GM12878 (cell line): Measurements from ENCODE around the gene SPATA12. TPM values are rescaled to one million over a fixed set of nuclear protein-coding genes. Genes with fewer than 3 reads are reported as not detected.

Experiments used
- ATAC-seq: fragments of 200-7000 bp; cut with Tn5 transposase; 3 replicates; pipeline ENCODE4 v1.9.1; 2020; ENCODE audit warnings: mild to moderate bottlenecking, moderate library complexity
- BruUV-seq: library from RNA; stranded (reverse); fragments of 400-500 nt; replicated peaks from 2 replicates; lab custom pipeline; 2021; lab: Mats Ljungman, UMichigan
- CTCF ChIA-PET: fragments of 300-600 bp; sonication (Branson Sonifier 250); formaldehyde crosslinking; extraction: SDS; loops from one replicate; lab custom pipeline; 2021; ENCODE audit warnings: inconsistent platforms; lab: Yijun Ruan, JAX
- POLR2A ChIA-PET: fragments of 350-600 bp; formaldehyde crosslinking; extraction: SDS; loops from one replicate; lab custom pipeline; 2021; ENCODE audit warnings: inconsistent platforms; lab: Charles Lee
- RAD21 ChIA-PET: fragments of 300-600 bp; sonication (Branson Sonifier 250); formaldehyde crosslinking; loops from one replicate; lab custom pipeline; 2023; ENCODE audit warnings: antibody characterized with exemption; ENCODE audit not compliant: unreplicated experiment; lab: Charles Lee
- SMC1A ChIA-PET: fragments of 300-600 bp; sonication (Branson Sonifier 250); formaldehyde crosslinking; loops from one replicate; lab custom pipeline; 2023; ENCODE audit not compliant: unreplicated experiment, uncharacterized antibody; lab: Charles Lee
- DNase-seq: peaks from one replicate; pipeline ENCODE4 v3.0.0-alpha.2; 2011; ENCODE audit warnings: low read depth, low spot score
- FAIRE-seq: peaks from 3 replicates; lab custom pipeline; 2011; peaks lifted over from hg19 to GRCh38; lab: Jason Lieb, UNC
- H2AFZ ChIP-seq: 2 replicates; pipeline ENCODE4 v1.6.0; 2011; ENCODE audit warnings: low read depth, low read length, control low read depth; ENCODE audit not compliant: control insufficient read depth
- H3K27ac ChIP-seq: 2 replicates; pipeline ENCODE4 v1.5.1; 2011; ENCODE audit warnings: control low read depth; ENCODE audit not compliant: control insufficient read depth, insufficient read depth
- H3K27me3 ChIP-seq, 2 experiments: replicated peaks in 1 of 2; 2 replicates each; pipeline versions ENCODE4 v1.6.0 to v1.6.1; 2011; ENCODE audit warnings: low read length in 1 of 2; ENCODE audit not compliant: control insufficient read depth in 2 of 2, insufficient read depth in 2 of 2
- H3K36me3 ChIP-seq, 2 experiments: 2 replicates each; pipeline ENCODE4 v1.5.1; 2011; ENCODE audit warnings: low read length in 1 of 2; ENCODE audit not compliant: control insufficient read depth in 2 of 2, insufficient read depth in 2 of 2
- H3K4me1 ChIP-seq: 2 replicates; pipeline ENCODE4 v1.6.1; 2011; ENCODE audit warnings: mild to moderate bottlenecking, low read length, moderate library complexity, mixed read lengths; ENCODE audit not compliant: control insufficient read depth, insufficient read depth
- H3K4me2 ChIP-seq: 2 replicates; pipeline ENCODE4 v1.6.0; 2011; ENCODE audit warnings: control low read depth; ENCODE audit not compliant: control insufficient read depth, insufficient read depth
- H3K4me3 ChIP-seq: fragments of 200-600 bp; sonication (generic); 2 replicates; pipeline ENCODE4 v1.5.1; 2016
- H3K79me2 ChIP-seq: 2 replicates; pipeline ENCODE4 v1.6.0; 2011; ENCODE audit warnings: low read length; ENCODE audit not compliant: control insufficient read depth, insufficient read depth
- H3K9ac ChIP-seq: 2 replicates; pipeline ENCODE4 v1.8.0; 2011; ENCODE audit warnings: low read length, control low read depth, mixed read lengths; ENCODE audit not compliant: control insufficient read depth, insufficient read depth
- H3K9me3 ChIP-seq: replicated peaks from 3 replicates; pipeline ENCODE4 v1.5.1; 2011; ENCODE audit warnings: mild to moderate bottlenecking, low read length; ENCODE audit not compliant: control insufficient read depth, insufficient read depth
- H4K20me1 ChIP-seq: 2 replicates; pipeline ENCODE4 v1.6.0; 2011; ENCODE audit not compliant: control insufficient read depth, insufficient read depth
- ATF2 ChIP-seq: IDR thresholded peaks from 2 replicates; pipeline ENCODE4 v1.6.1; 2012; ENCODE audit warnings: low read length, inconsistent platforms
- CHD1 ChIP-seq: IDR thresholded peaks from 2 replicates; pipeline ENCODE4 v1.6.1; 2012; ENCODE audit warnings: low read depth, low read length, improper control_type of control experiment
- CTCF ChIP-seq, 3 experiments: IDR thresholded peaks in 2 of 3; conservative IDR thresholded peaks in 1 of 3; 2 replicates each; pipeline ENCODE4 v1.5.1; 2011; ENCODE audit warnings: low read depth in 3 of 3, low read length in 3 of 3, mild to moderate bottlenecking in 3 of 3, control low read depth in 2 of 3, moderate library complexity in 2 of 3, inconsistent platforms in 1 of 3, mixed read lengths in 1 of 3; ENCODE audit not compliant: control insufficient read depth in 2 of 3, insufficient read depth in 1 of 3; ENCODE audit errors: extremely low read depth in 1 of 3
- NFIC ChIP-seq: IDR thresholded peaks from 2 replicates; pipeline ENCODE4 v1.6.1; 2012; ENCODE audit warnings: low read depth, mild to moderate bottlenecking, inconsistent platforms, low read length, moderate library complexity
- POLR2AphosphoS2 ChIP-seq: IDR thresholded peaks from 2 replicates; pipeline ENCODE4 v1.6.1; 2011; ENCODE audit warnings: low read depth, mild to moderate bottlenecking, low read length, improper control_type of control experiment, moderate library complexity
- RELB ChIP-seq: fragments of 450-650 bp; IDR thresholded peaks from 2 replicates; pipeline ENCODE4 v1.6.1; 2017; ENCODE audit warnings: low read depth, mild to moderate bottlenecking, moderate library complexity
- SMC3 ChIP-seq: IDR thresholded peaks from 2 replicates; pipeline ENCODE4 v1.6.1; 2011; ENCODE audit warnings: low read length, improper control_type of control experiment, borderline replicate concordance
- ZSCAN29 ChIP-seq: fragments of 450-650 bp; IDR thresholded peaks from 2 replicates; pipeline ENCODE4 v1.6.1; 2017; ENCODE audit warnings: mild to moderate bottlenecking, moderate library complexity
- ZZZ3 ChIP-seq: IDR thresholded peaks from 2 replicates; pipeline ENCODE4 v1.6.1; 2011; ENCODE audit warnings: low read depth; ENCODE audit not compliant: control insufficient read depth, insufficient read length
- WGBS: methylation state at CpG from one replicate; pipeline ENCODE4 v1.1.6; 2016; ENCODE audit warnings: low lambda C conversion rate; ENCODE audit not compliant: insufficient replicate concordance, insufficient coverage; ENCODE audit errors: missing lambda C conversion rate; 5-methylcytosine and 5-hydroxymethylcytosine counted together
- in situ Hi-C: fragments of 300-500 bp; cut with MboI; formaldehyde crosslinking; loops from 9 replicates; pipeline ENCODE4 v1.14.3; 2018; ENCODE audit warnings: mixed read lengths
- intact Hi-C: fragments of 100-400 bp; cut with micrococcal nuclease; formaldehyde crosslinking; loops from one replicate; pipeline ENCODE4 v1.14.2; 2022; ENCODE audit not compliant: unreplicated experiment
- polyA plus RNA-seq, 11 experiments: library from polyadenylated mRNA; depleted of rRNA in 4 of 11; unstranded in 6 of 11; stranded (reverse) in 5 of 11; fragments of >200 nt; fragmentation: Nextera tagmentation in 4 of 11; fragmentation: Illumina TruSeq in 1 of 11; extraction: Ambion mirVana in 4 of 11; extraction: Trizol in 1 of 11; gene quantifications; 1 replicate in 1 of 11; 2 replicates in 10 of 11; pipeline versions ENCODE4 v1.2.1 to v1.2.3, GENCODE V29; 2011 to 2016; ENCODE audit warnings: inconsistent platforms in 2 of 11, missing spikeins in 2 of 11, low read depth in 1 of 11
- total RNA-seq, 4 experiments: library from RNA; depleted of rRNA in 3 of 4; stranded (reverse); fragments of >200 nt in 3 of 4; fragmentation: Illumina TruSeq in 1 of 4; extraction: Trizol in 1 of 4; gene quantifications; 2 replicates each; pipeline versions ENCODE4 v1.2.1 to v1.2.3, GENCODE V29; 2013 to 2021
- TF ChIP-seq, protein P1 (sequence below): IDR thresholded peaks from 2 replicates; pipeline ENCODE4 v1.6.1; 2012; ENCODE audit warnings: mild to moderate bottlenecking, low read depth, low read length

Gene SPATA12
- total and polyA plus RNA-seq, 10 of the 15 experiments (the other 5 are each of a cell fraction or from before 2014, with no cell fraction given) = 0.03 to 0.69 (median 0.37) TPM

GRCh38 chr3:57100046-57100695 lies 39.7 kb downstream of the SPATA12 start:
- intact Hi-C loops (loop anchor here (2.0 to 10.0 kb wide), 2 partner anchors 71 to 335 kb away; no protein-coding TSS in a partner anchor), in situ Hi-C loops (no loop called here)
- ChIA-PET CTCF (interaction anchor here (0.6 to 5.5 kb wide), 28 partner anchors 10 to 753 kb away, joined by 3 to 60 read pairs (median 4); partner anchors contain the start of gene APPL1), POLR2A (interaction anchor here (0.6 kb wide), 1 partner anchor 243 kb away, joined by 5 read pairs; no protein-coding TSS in a partner anchor), RAD21 (interaction anchor here (0.6 to 1.7 kb wide), 6 partner anchors 69 to 398 kb away, joined by 3 to 5 read pairs (median 4); no protein-coding TSS in a partner anchor), SMC1A (interaction anchor here (0.5 to 2.5 kb wide), 13 partner anchors 11 to 340 kb away, joined by 3 to 14 read pairs (median 3); partner anchors contain the start of gene ARHGEF3)
- H2AFZ ChIP-seq = no peak overlapping the region
- no peak overlapping the region for H3K4me3 ChIP-seq
- DNase-seq = peak; percentile 16
- H3K4me2 ChIP-seq = no peak overlapping the region
- H3K9ac ChIP-seq = no peak overlapping the region
- H3K27me3 ChIP-seq = no peaks in the 10 kb centered on the region
- no TSS peak for BruUV-seq
- H3K9me3 ChIP-seq = no peaks in the 10 kb centered on the region
- H3K79me2 ChIP-seq = no peaks in the 10 kb centered on the region
- H4K20me1 ChIP-seq = no peaks in the 10 kb centered on the region; the same call in 1 of the 2 replicates
- peak; percentile 96 for ATAC-seq
- FAIRE-seq = peak; percentile 83
- H3K4me1 ChIP-seq = no peaks in the 10 kb centered on the region
- WGBS = 3% methylated on average over 7 of the region's 7 CpGs
- no peaks in the 10 kb centered on the region for H3K36me3 ChIP-seq
- no peak overlapping the region for H3K27ac ChIP-seq
- TF ChIP-seq CTCF (IDR thresholded peaks at IDR 0.05 in 2 of 3, conservative IDR thresholded peaks at IDR 0.05 in 1 of 3; ENCODE audit: control insufficient read depth in 2 of 3, extremely low read depth in 1 of 3, insufficient read depth in 1 of 3, low read depth in 3 of 3, low read length in 3 of 3) (peak; percentile 73 to 91 (median 84)), NFIC (no peak), ZZZ3 (no peak), RELB (no peak), CHD1 (no peak), ATF2 (no peak), SMC3 (peak; percentile 56; the same call in 1 of the 2 replicates), ZSCAN29 (no peak), POLR2AphosphoS2 (no peak)
- TF ChIP-seq, protein P1, sequence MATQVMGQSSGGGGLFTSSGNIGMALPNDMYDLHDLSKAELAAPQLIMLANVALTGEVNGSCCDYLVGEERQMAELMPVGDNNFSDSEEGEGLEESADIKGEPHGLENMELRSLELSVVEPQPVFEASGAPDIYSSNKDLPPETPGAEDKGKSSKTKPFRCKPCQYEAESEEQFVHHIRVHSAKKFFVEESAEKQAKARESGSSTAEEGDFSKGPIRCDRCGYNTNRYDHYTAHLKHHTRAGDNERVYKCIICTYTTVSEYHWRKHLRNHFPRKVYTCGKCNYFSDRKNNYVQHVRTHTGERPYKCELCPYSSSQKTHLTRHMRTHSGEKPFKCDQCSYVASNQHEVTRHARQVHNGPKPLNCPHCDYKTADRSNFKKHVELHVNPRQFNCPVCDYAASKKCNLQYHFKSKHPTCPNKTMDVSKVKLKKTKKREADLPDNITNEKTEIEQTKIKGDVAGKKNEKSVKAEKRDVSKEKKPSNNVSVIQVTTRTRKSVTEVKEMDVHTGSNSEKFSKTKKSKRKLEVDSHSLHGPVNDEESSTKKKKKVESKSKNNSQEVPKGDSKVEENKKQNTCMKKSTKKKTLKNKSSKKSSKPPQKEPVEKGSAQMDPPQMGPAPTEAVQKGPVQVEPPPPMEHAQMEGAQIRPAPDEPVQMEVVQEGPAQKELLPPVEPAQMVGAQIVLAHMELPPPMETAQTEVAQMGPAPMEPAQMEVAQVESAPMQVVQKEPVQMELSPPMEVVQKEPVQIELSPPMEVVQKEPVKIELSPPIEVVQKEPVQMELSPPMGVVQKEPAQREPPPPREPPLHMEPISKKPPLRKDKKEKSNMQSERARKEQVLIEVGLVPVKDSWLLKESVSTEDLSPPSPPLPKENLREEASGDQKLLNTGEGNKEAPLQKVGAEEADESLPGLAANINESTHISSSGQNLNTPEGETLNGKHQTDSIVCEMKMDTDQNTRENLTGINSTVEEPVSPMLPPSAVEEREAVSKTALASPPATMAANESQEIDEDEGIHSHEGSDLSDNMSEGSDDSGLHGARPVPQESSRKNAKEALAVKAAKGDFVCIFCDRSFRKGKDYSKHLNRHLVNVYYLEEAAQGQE = no peak
